Ramos (cell line): ENCODE data around the gene KIF26B.
"Not testable (repeated sequence)": the region's sequence is repeated elsewhere in the genome, so short reads cannot be mapped to it uniquely, and the experiment has no call there.

Experiments
- in situ Hi-C: fragments of 300-500 bp; cut with MboI; formaldehyde crosslinking; loops from one replicate; pipeline ENCODE4 v1.14.3; 2022; ENCODE audit warnings: low sequenced_read_pairs; ENCODE audit not compliant: unreplicated experiment

Gene KIF26B

GRCh38 chr1:245336149-245336983, 181.6 kb downstream of the KIF26B start:
- in situ Hi-C loops: no loop called here

DNA sequence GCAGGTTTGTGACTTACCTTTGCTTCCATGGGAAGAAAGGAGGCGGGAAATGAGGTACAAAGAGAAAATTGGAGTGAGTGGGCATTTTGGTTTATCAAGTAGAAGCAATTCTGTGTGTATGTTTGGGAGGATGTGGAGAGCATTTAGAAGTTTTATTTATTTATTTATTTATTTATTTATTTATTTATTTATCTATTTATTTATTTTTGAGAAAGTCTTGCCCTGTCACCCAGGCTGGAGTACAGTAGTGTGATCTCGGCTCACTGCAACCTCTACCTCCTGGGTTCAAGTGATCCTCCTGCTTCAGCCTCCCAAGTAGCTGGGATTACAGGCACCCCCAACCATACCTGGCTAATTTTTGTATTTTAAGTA, 182.2 kb downstream of the KIF26B start:
- in situ Hi-C loops: not testable (repeated sequence)

- in situ Hi-C loops: no loop called here
Measured at GRCh38 chr1:245337829-245338484, 183.2 kb downstream of the KIF26B start.

- in situ Hi-C loops: no loop called here
Measured at GRCh38 chr1:245338485-245338877, 183.7 kb downstream of the KIF26B start.

- in situ Hi-C loops: no loop called here
Measured at GRCh38 chr1:245341743-245342142, 187.0 kb downstream of the KIF26B start.

DNA sequence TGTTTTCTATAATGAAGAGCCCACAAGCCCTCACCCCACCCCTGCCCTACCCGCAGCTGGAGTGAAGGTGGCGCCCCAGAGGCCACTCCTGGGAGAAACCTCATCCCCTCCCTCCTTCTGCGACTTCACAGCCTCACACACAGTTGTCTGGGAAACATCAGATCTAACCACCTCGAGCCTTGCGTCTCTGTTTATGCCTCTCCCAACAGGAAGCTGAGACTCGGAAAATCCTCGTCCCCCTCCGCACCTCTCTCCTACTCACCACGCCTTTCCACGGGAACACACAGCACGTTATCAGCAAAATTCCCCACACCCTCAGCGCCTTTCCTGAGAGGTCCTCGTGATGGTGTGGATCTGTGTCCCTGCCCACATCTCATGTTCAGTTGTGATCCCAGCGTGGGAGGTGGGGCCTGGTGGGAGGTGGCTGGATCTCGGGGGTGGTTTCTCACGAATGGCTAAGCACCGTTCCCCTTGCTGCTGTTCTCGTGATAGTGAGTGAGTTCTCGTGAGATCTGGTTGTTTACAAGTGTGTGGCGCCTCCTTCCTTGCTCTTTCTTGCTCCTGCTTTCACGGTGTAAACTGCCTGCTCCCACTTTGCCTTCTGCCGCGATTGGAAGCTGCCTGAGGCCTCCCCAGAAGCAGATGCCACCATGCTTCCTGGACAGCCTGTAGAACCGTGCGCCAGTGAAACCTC, 190.6 kb downstream of the KIF26B start:
- in situ Hi-C loops: no loop called here

- in situ Hi-C loops: no loop called here
Measured at GRCh38 chr1:245348626-245349025, 193.8 kb downstream of the KIF26B start.

DNA sequence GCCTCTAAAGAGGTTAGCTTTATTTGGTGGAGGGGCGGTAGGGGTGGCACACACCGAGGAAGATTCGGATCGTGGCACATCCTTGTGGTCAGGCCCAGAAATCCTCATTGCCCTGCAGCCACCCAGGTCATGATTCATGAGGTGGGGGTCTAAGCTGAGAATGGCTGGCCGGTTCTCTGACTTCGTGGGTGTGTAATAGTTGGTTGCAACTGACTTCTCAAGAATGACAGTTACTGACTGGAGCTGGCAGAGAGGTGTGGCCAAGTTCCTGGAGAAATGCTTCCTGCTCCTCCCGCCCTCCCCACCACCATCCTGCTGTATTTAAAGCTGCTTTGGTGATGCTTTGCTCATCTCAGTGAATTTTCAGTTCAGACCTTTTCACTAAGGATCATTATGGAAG, 198.6 kb downstream of the KIF26B start:
- in situ Hi-C loops: no loop called here

GRCh38 chr1:245353915-245354775, 199.4 kb downstream of the KIF26B start:
- in situ Hi-C loops: no loop called here

- in situ Hi-C loops: not testable (repeated sequence)
Measured at GRCh38 chr1:245355851-245356630, 201.3 kb downstream of the KIF26B start.

- in situ Hi-C loops: no loop called here
Measured at GRCh38 chr1:245356891-245357585, 202.3 kb downstream of the KIF26B start.

GRCh38 chr1:245359101-245359680, 204.4 kb downstream of the KIF26B start:
- in situ Hi-C loops: not testable (repeated sequence)

DNA sequence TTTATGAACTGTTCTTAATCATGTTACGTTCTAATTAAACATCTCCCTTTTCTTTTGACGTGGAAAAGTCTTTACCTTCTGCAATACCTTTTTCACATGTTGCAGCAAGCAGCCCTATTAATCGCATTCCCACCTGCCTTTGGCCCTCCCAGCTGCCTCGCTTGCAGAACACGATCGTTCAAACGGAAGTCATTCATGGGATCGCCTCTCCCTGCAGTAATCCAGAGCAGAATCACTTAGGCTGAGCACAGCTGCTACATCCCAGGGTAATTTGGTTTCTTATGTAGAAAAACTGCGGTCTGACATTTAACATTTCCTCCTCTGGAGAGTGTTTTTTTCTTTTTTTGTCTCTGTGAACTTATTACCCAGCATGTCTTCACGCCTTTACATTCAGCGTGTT, 206.3 kb downstream of the KIF26B start:
- in situ Hi-C loops: no loop called here

DNA sequence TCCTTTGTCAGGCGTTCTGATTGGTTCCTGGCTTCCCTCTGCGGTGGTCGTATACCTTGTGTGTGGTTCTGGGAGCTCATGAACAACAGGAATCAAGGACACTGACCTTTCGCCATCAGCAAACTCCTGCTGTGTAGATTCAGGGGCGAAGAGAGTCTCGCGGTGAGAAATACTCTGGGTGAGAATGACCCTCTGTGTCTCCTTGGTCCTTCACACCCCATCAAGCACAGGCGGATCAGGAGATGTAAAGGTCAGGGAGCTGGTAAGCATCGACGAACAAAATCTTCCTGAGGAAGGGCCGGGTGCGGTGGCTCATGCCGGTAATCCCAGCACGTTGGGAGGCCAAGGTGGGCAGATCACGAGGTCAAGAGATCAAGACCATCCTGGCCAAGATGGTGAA, 207.2 kb downstream of the KIF26B start:
- in situ Hi-C loops: no loop called here

DNA sequence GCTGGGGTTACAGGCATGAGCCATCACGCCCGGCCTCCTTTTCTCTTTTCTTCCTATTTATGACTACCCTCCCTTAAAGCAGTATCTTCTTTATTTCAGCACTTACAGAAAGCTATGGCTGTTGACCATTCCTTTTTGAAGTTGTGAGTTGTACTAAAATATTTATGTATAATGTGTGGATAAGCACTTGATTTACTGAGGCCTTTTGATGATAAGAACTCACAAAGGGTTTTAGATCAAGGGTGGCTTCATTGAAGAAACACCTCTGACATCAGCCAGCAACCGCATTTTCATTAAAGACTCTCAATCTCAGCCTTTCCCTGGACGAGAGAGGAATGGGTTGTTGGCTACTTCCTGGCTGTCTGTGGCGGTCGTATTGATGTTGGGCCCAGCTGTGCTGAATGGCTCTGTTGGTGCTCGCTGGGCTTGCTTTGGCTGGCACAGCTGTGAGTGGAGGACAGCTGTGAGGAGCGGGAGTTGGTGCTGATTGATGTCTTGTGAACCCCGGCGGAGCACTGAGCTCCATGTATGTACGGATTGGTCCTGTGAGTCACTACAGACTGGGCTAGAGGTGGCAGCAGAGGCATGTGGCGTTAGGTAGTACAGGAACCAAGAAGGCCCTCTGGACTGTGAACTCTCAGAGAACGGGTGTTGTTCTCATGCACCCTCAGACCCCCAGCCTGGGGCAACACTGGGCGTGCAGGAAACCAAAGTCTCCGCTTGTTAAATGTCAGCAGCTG, 208.8 kb downstream of the KIF26B start:
- in situ Hi-C loops: no loop called here

DNA sequence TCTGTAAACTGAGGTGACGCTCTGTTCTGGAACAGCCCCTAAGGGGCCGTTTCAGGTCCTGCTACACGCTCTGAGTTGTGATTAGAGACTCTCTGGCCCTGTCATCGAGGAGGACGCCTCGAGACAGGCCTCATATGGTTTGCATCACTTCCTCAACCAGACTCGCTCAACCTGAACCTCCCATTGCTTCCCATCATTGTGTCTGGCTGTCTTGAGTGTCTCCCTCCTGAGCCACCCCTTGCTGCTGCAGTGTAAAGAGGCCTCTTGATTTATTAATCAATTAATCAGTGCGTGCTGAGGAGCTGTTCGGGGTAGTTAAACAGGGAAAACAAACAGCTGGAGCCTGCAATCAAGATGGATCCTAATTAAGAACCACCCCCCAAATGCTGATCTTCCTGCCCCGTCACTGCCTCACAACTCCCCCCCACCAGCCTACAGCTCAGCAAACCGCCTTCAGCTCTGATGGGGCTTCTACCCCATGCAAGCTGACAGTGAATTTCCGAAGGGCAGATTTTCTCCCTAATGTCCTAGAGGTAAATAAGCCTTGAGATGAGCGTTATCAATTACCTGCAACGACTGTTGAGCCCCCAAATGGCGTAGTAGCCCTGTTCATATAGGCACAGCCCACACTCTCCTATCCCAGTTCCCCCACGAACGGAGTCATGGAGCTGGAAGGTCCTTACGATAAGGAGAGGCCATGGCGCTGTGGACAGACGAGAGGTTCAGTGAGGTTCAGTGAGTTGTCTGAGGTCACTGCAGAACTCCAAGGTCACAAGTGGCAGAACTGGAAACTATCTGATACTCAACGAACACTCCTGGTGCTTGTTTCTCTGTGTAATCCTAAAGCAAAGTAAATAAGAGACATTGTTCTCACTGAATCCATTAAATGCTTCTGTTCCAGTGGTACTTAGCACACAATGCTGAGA, 210.6 kb downstream of the KIF26B start:
- in situ Hi-C loops: no loop called here

DNA sequence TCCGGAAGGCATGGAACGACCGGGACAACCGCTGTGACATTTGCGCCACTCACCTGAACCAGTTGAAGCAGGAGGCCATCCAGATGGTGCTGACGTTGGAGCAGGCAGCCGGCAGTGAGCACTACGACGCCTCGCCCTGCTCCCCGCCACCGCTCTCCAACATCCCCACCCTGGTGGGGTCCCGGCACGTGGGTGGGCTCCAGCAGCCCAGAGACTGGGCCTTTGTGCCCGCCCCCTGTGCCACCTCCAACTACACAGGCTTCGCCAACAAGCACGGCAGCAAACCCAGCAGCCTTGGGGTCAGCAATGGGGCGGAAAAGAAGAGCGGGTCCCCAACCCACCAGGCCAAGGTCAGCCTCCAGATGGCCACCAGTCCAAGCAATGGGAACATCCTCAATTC, 212.1 kb downstream of the KIF26B start:
- in situ Hi-C loops: no loop called here
